K562 (cell line): Measurements from ENCODE around the gene CCDC82. TPM values are rescaled to one million over a fixed set of nuclear protein-coding genes. Genes with fewer than 3 reads are reported as not detected.

Experiments
- ATAC-seq: fragments of 200-7000 bp; cut with Tn5 transposase; 3 replicates; pipeline ENCODE4 v1.9.1; 2020; ENCODE audit warnings: moderate library complexity
- BruUV-seq: library from RNA; stranded (reverse); fragments of 400-500 nt; replicated peaks from 2 replicates; lab custom pipeline; 2021; lab: Mats Ljungman, UMichigan
- CTCF ChIA-PET: fragments of 300-600 bp; formaldehyde crosslinking; extraction: SDS; loops from one replicate; lab custom pipeline; 2021; ENCODE audit warnings: low intra/inter-chr PET ratio; lab: Yijun Ruan, JAX
- POLR2A ChIA-PET: fragments of 300-600, 350-650 bp; sonication (Branson Sonifier 250); formaldehyde crosslinking; extraction: SDS; loops from one replicate; lab custom pipeline; 2021; ENCODE audit warnings: antibody characterized with exemption, inconsistent platforms; lab: Yijun Ruan, JAX
- DNase-seq, 4 experiments: peaks; one replicate each; pipeline versions ENCODE4 v3.0.0 to v3.0.0-alpha.2; 2011 to 2018; ENCODE audit warnings: low spot score in 3 of 4, mixed read lengths in 3 of 4; ENCODE audit errors: extremely low read depth in 1 of 4
- FAIRE-seq: peaks from 2 replicates; lab custom pipeline; 2011; peaks lifted over from hg19 to GRCh38; lab: Jason Lieb, UNC
- H2AFZ ChIP-seq: 2 replicates; pipeline ENCODE4 v1.6.0; 2011; ENCODE audit warnings: low read depth, low read length, control low read depth, inconsistent platforms
- H3K27ac ChIP-seq: fragments of 200-600 bp; 3 replicates; pipeline ENCODE4 v1.8.0; 2011; ENCODE audit warnings: low read depth, mild to moderate bottlenecking, control low read depth, inconsistent platforms, low read length, moderate library complexity, mixed read lengths; ENCODE audit errors: extremely low read depth
- H3K27me3 ChIP-seq, 2 experiments: fragments of 300-600 bp in 1 of 2; 2 replicates in 1 of 2; 3 replicates in 1 of 2; pipeline versions ENCODE4 v1.6.0 to v1.8.0; 2011; ENCODE audit warnings: inconsistent platforms in 2 of 2, low read length in 2 of 2, mild to moderate bottlenecking in 1 of 2, mixed read lengths in 1 of 2, moderate library complexity in 1 of 2; ENCODE audit not compliant: control insufficient read depth in 2 of 2, insufficient read depth in 2 of 2
- H3K36me3 ChIP-seq: fragments of 300-600 bp; 3 replicates; pipeline ENCODE4 v1.8.0; 2011; ENCODE audit warnings: mild to moderate bottlenecking, low read length, inconsistent platforms; ENCODE audit not compliant: control insufficient read depth, insufficient read depth
- H3K4me1 ChIP-seq, 2 experiments: fragments of 200-600 bp in 1 of 2; replicated peaks in 1 of 2; 2 replicates in 1 of 2; 3 replicates in 1 of 2; pipeline versions ENCODE4 v1.5.1 to v1.8.0; 2011; ENCODE audit warnings: inconsistent platforms in 2 of 2, low read length in 2 of 2, mild to moderate bottlenecking in 1 of 2, mixed read lengths in 1 of 2, moderate library complexity in 1 of 2; ENCODE audit not compliant: control insufficient read depth in 2 of 2, insufficient read depth in 2 of 2
- H3K4me2 ChIP-seq: 2 replicates; pipeline ENCODE4 v1.6.1; 2011; ENCODE audit warnings: low read length, control low read depth, inconsistent platforms, mixed read lengths; ENCODE audit not compliant: insufficient read depth
- H3K4me3 ChIP-seq: fragments of 200-600 bp; sonication (generic), shearing (Covaris generic); 2 replicates; pipeline ENCODE4 v1.5.1; 2016; ENCODE audit warnings: control low read depth, inconsistent platforms
- H3K79me2 ChIP-seq: fragments of 200-600 bp; 3 replicates; pipeline ENCODE4 v1.8.0; 2011; ENCODE audit warnings: low read length, inconsistent platforms; ENCODE audit not compliant: control insufficient read depth, insufficient read depth
- H3K9ac ChIP-seq, 2 experiments: 2 replicates each; pipeline versions ENCODE4 v1.6.0 to v1.6.1; 2011; ENCODE audit warnings: low read depth in 2 of 2, low read length in 2 of 2, control low read depth in 1 of 2, inconsistent platforms in 1 of 2, mild to moderate bottlenecking in 1 of 2, mixed read lengths in 1 of 2; ENCODE audit not compliant: insufficient read depth in 1 of 2
- H3K9me1 ChIP-seq: one replicate; pipeline ENCODE4 v1.6.0; 2011; ENCODE audit warnings: inconsistent platforms, mild to moderate bottlenecking, low read length, moderate library complexity; ENCODE audit not compliant: control insufficient read depth, insufficient read depth
- H3K9me3 ChIP-seq: replicated peaks from 2 replicates; pipeline ENCODE4 v1.5.1; 2011; ENCODE audit warnings: low read depth, low read length, inconsistent platforms; ENCODE audit not compliant: control insufficient read depth, insufficient read depth
- H4K20me1 ChIP-seq: replicated peaks from 2 replicates; pipeline ENCODE4 v1.6.1; 2011; ENCODE audit warnings: low read length, inconsistent platforms, mixed read lengths; ENCODE audit not compliant: control insufficient read depth, insufficient read depth
- BCOR ChIP-seq: fragments of 450-650 bp; IDR thresholded peaks from 2 replicates; pipeline ENCODE4 v1.6.1; 2016
- CAMTA2 ChIP-seq: fragments of 250-450 bp; sonication (Bioruptor Pico); conservative IDR thresholded peaks from 2 replicates; pipeline ENCODE4 v1.5.1; 2022
- CBFA2T2 ChIP-seq: fragments of 450-650 bp; conservative IDR thresholded peaks from 2 replicates; pipeline ENCODE4 v1.6.1; 2017; ENCODE audit warnings: mild to moderate bottlenecking
- EWSR1 ChIP-seq: fragments of 450-650 bp; IDR thresholded peaks from 2 replicates; pipeline ENCODE4 v1.6.1; 2018; ENCODE audit warnings: borderline replicate concordance, mild to moderate bottlenecking, low read depth, moderate library complexity; ENCODE audit not compliant: partially characterized antibody
- FOSL1 ChIP-seq: fragments of 200-800 bp; sonication (Bioruptor generic); conservative IDR thresholded peaks from 2 replicates; pipeline ENCODE4 v1.6.1; 2016; ENCODE audit warnings: missing genetic modification characterization, missing compliant biosample characterization
- GABPB1 ChIP-seq: sonication (generic); formaldehyde crosslinking; IDR thresholded peaks from 2 replicates; pipeline ENCODE4 v1.8.0; 2022; ENCODE audit warnings: mild to moderate bottlenecking, missing genetic modification reagents
- HMG20B ChIP-seq: fragments of 250-450 bp; sonication (Bioruptor Pico); IDR thresholded peaks from 2 replicates; pipeline ENCODE4 v1.5.0; 2021; ENCODE audit warnings: mild to moderate bottlenecking
- JUND ChIP-seq, 2 experiments: IDR thresholded peaks; 2 replicates in 1 of 2; 3 replicates in 1 of 2; pipeline ENCODE4 v1.6.1; 2011; ENCODE audit warnings: borderline replicate concordance in 2 of 2, low read depth in 2 of 2, low read length in 2 of 2, improper control_type of control experiment in 1 of 2, missing biosample characterization in 1 of 2, missing genetic modification characterization in 1 of 2, missing genetic modification reagents in 1 of 2
- KDM1A ChIP-seq, 2 experiments: fragments of 450-650 bp; IDR thresholded peaks; 2 replicates each; pipeline ENCODE4 v1.6.1; 2016; ENCODE audit warnings: mild to moderate bottlenecking in 2 of 2
- MYC ChIP-seq, 2 experiments: fragments of 250-450 bp in 1 of 2; sonication (Bioruptor Pico) in 1 of 2; IDR thresholded peaks; 2 replicates each; pipeline versions ENCODE4 v1.5.1 to v1.6.1; 2012 to 2021; ENCODE audit warnings: low read depth in 2 of 2, borderline replicate concordance in 1 of 2, improper control_type of control experiment in 1 of 2, low read length in 1 of 2, mild to moderate bottlenecking in 1 of 2, moderate library complexity in 1 of 2
- NCOA4 ChIP-seq: fragments of 450-650 bp; IDR thresholded peaks from 2 replicates; pipeline ENCODE4 v1.6.1; 2018; ENCODE audit warnings: mild to moderate bottlenecking; ENCODE audit not compliant: partially characterized antibody
- NR2C2 ChIP-seq, 2 experiments: fragments of 200-800 bp in 1 of 2; sonication (Bioruptor generic) in 1 of 2; sonication (generic) in 1 of 2; formaldehyde crosslinking in 1 of 2; IDR thresholded peaks; 2 replicates each; pipeline versions ENCODE4 v1.6.1 to v1.8.0; 2016 to 2022; ENCODE audit warnings: mild to moderate bottlenecking in 1 of 2, missing compliant biosample characterization in 1 of 2, missing genetic modification characterization in 1 of 2, missing genetic modification reagents in 1 of 2
- RBM25 ChIP-seq: fragments of 200-400 bp; formaldehyde crosslinking; IDR thresholded peaks from 2 replicates; pipeline ENCODE4 v1.6.1; 2018; ENCODE audit warnings: low read length, low read depth, moderate library complexity; ENCODE audit not compliant: severe bottlenecking
- RCOR1 ChIP-seq, 2 experiments: IDR thresholded peaks; 2 replicates each; pipeline ENCODE4 v1.6.1; 2012; ENCODE audit warnings: low read depth in 2 of 2, low read length in 2 of 2, borderline replicate concordance in 1 of 2, improper control_type of control experiment in 1 of 2
- SMARCA5 ChIP-seq: fragments of 450-650 bp; IDR thresholded peaks from 2 replicates; pipeline ENCODE4 v1.6.1; 2016
- TOE1 ChIP-seq, 2 experiments: fragments of 450-650 bp in 1 of 2; sonication (generic) in 1 of 2; formaldehyde crosslinking in 1 of 2; IDR thresholded peaks; 2 replicates each; pipeline versions ENCODE4 v1.7.1 to v1.8.0; 2016 to 2022; ENCODE audit warnings: borderline replicate concordance in 2 of 2, mild to moderate bottlenecking in 2 of 2, antibody characterized with exemption in 1 of 2, inconsistent platforms in 1 of 2, low read depth in 1 of 2, missing genetic modification reagents in 1 of 2, moderate library complexity in 1 of 2
- ZFP36 ChIP-seq: fragments of 150-350 bp; IDR thresholded peaks from 2 replicates; pipeline ENCODE4 v1.6.1; 2018; ENCODE audit warnings: low read length, low read depth; ENCODE audit not compliant: partially characterized antibody
- WGBS: fragments of 100-300 bp; shearing (Covaris generic); methylation state at CpG from one replicate; pipeline ENCODE4 v1.1.6; 2016; ENCODE audit warnings: low coverage, mixed read lengths; ENCODE audit not compliant: insufficient coverage; ENCODE audit errors: missing lambda C conversion rate; 5-methylcytosine and 5-hydroxymethylcytosine counted together
- in situ Hi-C: fragments of 300-500 bp; cut with MboI; formaldehyde crosslinking; loops from 4 replicates; pipeline ENCODE4 v1.15.0; 2018; ENCODE audit warnings: inconsistent platforms, mixed read lengths
- intact Hi-C: fragments of 100-400 bp; cut with micrococcal nuclease; formaldehyde crosslinking; loops from 2 replicates; pipeline ENCODE4 v1.14.2; 2022
- polyA plus RNA-seq, 8 experiments: library from polyadenylated mRNA; depleted of rRNA in 4 of 8; stranded (reverse) in 5 of 8; unstranded in 3 of 8; fragments of >200 nt; fragmentation: Nextera tagmentation in 2 of 8; fragmentation: Illumina TruSeq in 1 of 8; extraction: Ambion mirVana in 2 of 8; extraction: Trizol in 1 of 8; gene quantifications; 2 replicates each; pipeline versions ENCODE4 v1.2.1 to v1.2.3, GENCODE V29; 2011 to 2014; ENCODE audit warnings: inconsistent platforms in 1 of 8, missing spikeins in 1 of 8
- total RNA-seq, 7 experiments: library from RNA; depleted of rRNA in 6 of 7; stranded (reverse); fragments of >200 nt in 6 of 7; fragmentation: Illumina TruSeq in 2 of 7; extraction: Trizol in 2 of 7; gene quantifications; 2 replicates each; pipeline versions ENCODE4 v1.2.1 to v1.2.3, GENCODE V29; 2011 to 2021; ENCODE audit warnings: low replicate concordance in 1 of 7
- TF ChIP-seq, protein P1 (sequence below): fragments of 250-450 bp; sonication (Bioruptor Pico); IDR thresholded peaks from 2 replicates; pipeline ENCODE4 v1.4.0; 2020
- TF ChIP-seq, protein P2 (sequence below): sonication (generic); formaldehyde crosslinking; IDR thresholded peaks from 2 replicates; pipeline ENCODE4 v1.8.1; 2023; ENCODE audit warnings: mild to moderate bottlenecking, missing genetic modification reagents

CCDC82 gene
- total and polyA plus RNA-seq, 9 of the 15 experiments (the other 6 are each of a cell fraction or from before 2014, with no cell fraction given) = 12.5 to 51.3 (median 24.5) TPM

DNA sequence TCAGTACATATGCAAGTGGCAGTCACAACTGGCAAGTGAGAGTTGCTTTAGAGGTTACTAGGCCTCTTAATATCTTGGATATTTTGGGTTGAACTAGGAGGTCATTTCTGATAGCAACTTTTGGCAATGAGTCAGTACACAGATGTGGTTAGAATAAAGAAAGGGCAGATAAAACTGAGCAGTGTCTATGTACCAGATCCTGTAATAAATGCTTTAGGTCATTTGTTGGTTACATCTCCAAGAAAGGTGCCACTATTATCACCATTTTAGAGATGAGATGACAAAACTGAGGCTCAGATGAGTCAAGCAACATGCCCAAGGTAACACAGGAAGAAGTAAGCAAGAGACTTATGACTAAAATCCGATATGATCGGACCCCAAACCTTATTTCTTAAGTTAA lies 71.7 kb downstream of the CCDC82 start:
- Histone ChIP-seq H3K4me1 (peaks cover 6 to 70% of the 10 kb centered on the region in 2 experiments; a peak in 4 of 5 replicates), H3K27ac (peak overlapping the region; percentile 77), H3K4me2 (peak overlapping the region; percentile 28; the same call in 1 of the 2 replicates), H3K4me3 (no peak overlapping the region), H4K20me1 (no peaks in the 10 kb centered on the region), H3K27me3 (no peaks in the 10 kb centered on the region), H3K36me3 (0 out of 3 replicates have a peak, but pooled peaks cover 3% of the 10 kb centered on the region), H3K9ac (peak overlapping the region in 1 of 2 experiments; percentile 1; a peak in 1 of 4 replicates), H2AFZ (peak overlapping the region; percentile 27), H3K9me1 (no peaks in the 10 kb centered on the region), H3K79me2 (peaks cover 54% of the 10 kb centered on the region), H3K9me3 (no peaks in the 10 kb centered on the region)
- CTCF ChIA-PET = no interaction called here
- POLR2A ChIA-PET = interaction anchor here (1.6 to 1.8 kb wide), 2 partner anchors 9 to 11 kb away, joined by 5 to 6 read pairs; no protein-coding TSS in a partner anchor
- FAIRE-seq = no peak
- DNase-seq = peak in 2 of 4 experiments; percentile 38 to 40
- 42% methylated on average over 2 of the region's 2 CpGs for WGBS
- intact Hi-C loops (no loop called here), in situ Hi-C loops (no loop called here)
- no peak for ATAC-seq
- BruUV-seq = no TSS peak
- peak; percentile 60; the same call in 1 of the 2 replicates for TF ChIP-seq FOSL1 (tag)
- TF ChIP-seq MYC (IDR thresholded peaks at IDR 0.05; ENCODE audit: low read depth, low read length) = no peak
- no peak for TF ChIP-seq MYC (CRISPR knock-in tag; IDR thresholded peaks at IDR 0.05; ENCODE audit: borderline replicate concordance, low read depth)
- 0 out of 2 replicates have a peak, but pooled peaks have one; percentile 40 for TF ChIP-seq SMARCA5
- no peak for TF ChIP-seq GABPB1 (CRISPR knock-in tag)
- peak; percentile 82 for TF ChIP-seq ZFP36
- TF ChIP-seq, protein P1, sequence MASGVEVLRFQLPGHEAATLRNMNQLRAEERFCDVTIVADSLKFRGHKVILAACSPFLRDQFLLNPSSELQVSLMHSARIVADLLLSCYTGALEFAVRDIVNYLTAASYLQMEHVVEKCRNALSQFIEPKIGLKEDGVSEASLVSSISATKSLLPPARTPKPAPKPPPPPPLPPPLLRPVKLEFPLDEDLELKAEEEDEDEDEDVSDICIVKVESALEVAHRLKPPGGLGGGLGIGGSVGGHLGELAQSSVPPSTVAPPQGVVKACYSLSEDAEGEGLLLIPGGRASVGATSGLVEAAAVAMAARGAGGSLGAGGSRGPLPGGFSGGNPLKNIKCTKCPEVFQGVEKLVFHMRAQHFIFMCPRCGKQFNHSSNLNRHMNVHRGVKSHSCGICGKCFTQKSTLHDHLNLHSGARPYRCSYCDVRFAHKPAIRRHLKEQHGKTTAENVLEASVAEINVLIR (CRISPR knock-in tag) = no peak
- peak; percentile 29; the same call in 1 of the 2 replicates for TF ChIP-seq JUND (IDR thresholded peaks at IDR 0.05; ENCODE audit: borderline replicate concordance, low read depth, low read length)
- TF ChIP-seq JUND (tag; IDR thresholded peaks at IDR 0.05; ENCODE audit: borderline replicate concordance, low read depth, low read length) = peak; percentile 22; the same call in 1 of the 3 replicates
- 0 out of 2 replicates have a peak, but pooled peaks have one; percentile 5 for TF ChIP-seq CBFA2T2
- no peak for TF ChIP-seq NR2C2 (CRISPR knock-in tag; IDR thresholded peaks at IDR 0.05)
- TF ChIP-seq NR2C2 (tag; IDR thresholded peaks at IDR 0.05) = 0 out of 2 replicates have a peak, but pooled peaks have one; percentile 27
- TF ChIP-seq RBM25 = peak; percentile 98
- TF ChIP-seq RCOR1 (IDR thresholded peaks at IDR 0.05; ENCODE audit: borderline replicate concordance in 1 of 2, low read depth in 2 of 2, low read length in 2 of 2) = peak in 1 of 2 experiments; percentile 16; a peak in 1 of 4 replicates
- TF ChIP-seq, protein P2, sequence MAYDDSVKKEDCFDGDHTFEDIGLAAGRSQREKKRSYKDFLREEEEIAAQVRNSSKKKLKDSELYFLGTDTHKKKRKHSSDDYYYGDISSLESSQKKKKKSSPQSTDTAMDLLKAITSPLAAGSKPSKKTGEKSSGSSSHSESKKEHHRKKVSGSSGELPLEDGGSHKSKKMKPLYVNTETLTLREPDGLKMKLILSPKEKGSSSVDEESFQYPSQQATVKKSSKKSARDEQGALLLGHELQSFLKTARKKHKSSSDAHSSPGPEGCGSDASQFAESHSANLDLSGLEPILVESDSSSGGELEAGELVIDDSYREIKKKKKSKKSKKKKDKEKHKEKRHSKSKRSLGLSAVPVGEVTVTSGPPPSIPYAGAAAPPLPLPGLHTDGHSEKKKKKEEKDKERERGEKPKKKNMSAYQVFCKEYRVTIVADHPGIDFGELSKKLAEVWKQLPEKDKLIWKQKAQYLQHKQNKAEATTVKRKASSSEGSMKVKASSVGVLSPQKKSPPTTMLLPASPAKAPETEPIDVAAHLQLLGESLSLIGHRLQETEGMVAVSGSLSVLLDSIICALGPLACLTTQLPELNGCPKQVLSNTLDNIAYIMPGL (CRISPR knock-in tag) = no peak
- no peak for TF ChIP-seq EWSR1
- no peak for TF ChIP-seq NCOA4
- no peak for TF ChIP-seq HMG20B
- peak; percentile 76 to 77 for TF ChIP-seq KDM1A (IDR thresholded peaks at IDR 0.05)
- peak; percentile 95 for TF ChIP-seq BCOR
- TF ChIP-seq TOE1 (IDR thresholded peaks at IDR 0.05; ENCODE audit: borderline replicate concordance) = no peak
- TF ChIP-seq TOE1 (CRISPR knock-in tag; IDR thresholded peaks at IDR 0.05; ENCODE audit: borderline replicate concordance, low read depth) = no peak
- no peak for TF ChIP-seq CAMTA2
